ENCODE data around the gene TOM1L2. TPM values are rescaled to one million over a fixed set of nuclear protein-coding genes. Genes with fewer than 3 reads are reported as not detected.

TOM1L2 gene
- total RNA-seq, 1 experiment from 2014 or later: 3.1 TPM

DNA sequence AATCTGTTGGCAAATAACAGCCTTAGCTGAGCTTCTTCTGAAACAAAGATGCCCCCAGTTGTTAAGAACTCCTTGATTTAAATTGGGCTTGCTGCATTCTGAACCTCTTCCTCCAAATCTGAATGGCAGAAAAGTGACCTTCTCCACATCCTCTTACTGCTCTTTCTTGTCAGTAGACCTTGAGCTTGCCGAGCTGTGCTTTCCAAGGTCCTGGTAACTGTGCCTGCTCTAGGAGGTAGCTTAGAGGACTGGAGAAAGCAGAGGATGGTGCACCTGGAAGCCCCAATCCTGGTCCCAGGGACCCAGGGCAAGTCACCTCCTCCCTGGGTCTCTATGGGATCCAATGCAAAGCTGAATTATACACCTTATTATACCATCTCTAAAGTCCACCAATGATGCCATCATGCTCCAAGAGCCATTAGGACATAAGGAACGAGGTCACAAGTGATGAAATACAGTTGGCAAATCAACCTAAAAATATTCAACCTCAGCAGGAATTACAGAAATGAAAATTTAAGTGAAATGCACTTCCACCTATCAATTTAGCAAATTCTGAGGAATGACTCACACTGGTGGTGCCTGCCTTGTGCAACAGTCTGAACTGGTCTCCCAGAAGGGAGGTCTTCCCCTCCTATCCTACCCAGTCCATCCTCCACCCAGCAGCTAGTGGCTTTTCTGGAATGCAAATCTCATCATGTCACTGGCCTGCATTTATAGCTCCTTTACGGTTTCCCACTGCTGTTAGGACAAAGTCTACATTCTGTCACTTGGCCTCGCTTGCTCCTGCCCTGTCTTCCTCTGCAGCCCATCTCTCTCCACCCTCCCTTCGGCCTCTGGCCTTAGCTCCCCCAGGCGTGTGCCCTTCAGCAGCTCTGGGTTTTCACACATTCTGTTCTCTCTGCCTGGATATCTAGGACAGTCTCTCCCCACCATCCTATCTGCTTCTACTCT, 36.6 kb downstream of the TOM1L2 start:
- no peak overlapping the region for H3K4me3 ChIP-seq (ENCODE audit: insufficient read depth, low read depth, low read length)
- H3K27me3 ChIP-seq (ENCODE audit: control insufficient read depth, insufficient read depth, low read length): no peaks in the 10 kb centered on the region
- H3K36me3 ChIP-seq (replicated peaks; ENCODE audit: control insufficient read depth, insufficient read depth, low read length): no peaks in the 10 kb centered on the region
- DNase-seq: no peak

DNA sequence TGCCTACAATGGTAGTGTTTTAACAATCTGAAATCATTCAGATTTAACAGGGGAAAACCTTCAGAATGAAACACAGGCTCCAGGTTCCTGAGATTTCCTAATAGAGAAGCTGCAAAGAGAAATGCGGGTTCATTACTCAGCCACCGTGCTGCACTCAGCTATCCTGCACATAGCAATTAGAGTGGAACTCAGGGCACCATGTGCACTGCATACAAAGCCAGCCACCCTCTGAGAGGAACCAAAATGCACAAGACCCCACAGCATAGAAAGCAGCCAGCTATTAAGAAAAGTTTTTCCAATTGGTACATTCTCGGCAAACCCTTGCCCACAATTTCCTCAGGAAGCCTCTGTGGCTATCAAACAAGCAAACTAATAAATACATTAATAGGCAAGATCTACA, 37.4 kb downstream of the TOM1L2 start:
- Histone ChIP-seq H3K4me3 (ENCODE audit: insufficient read depth, low read depth, low read length) (no peak overlapping the region), H3K36me3 (replicated peaks; ENCODE audit: control insufficient read depth, insufficient read depth, low read length) (no peaks in the 10 kb centered on the region), H3K27me3 (ENCODE audit: control insufficient read depth, insufficient read depth, low read length) (no peaks in the 10 kb centered on the region)
- no peak for DNase-seq

DNA sequence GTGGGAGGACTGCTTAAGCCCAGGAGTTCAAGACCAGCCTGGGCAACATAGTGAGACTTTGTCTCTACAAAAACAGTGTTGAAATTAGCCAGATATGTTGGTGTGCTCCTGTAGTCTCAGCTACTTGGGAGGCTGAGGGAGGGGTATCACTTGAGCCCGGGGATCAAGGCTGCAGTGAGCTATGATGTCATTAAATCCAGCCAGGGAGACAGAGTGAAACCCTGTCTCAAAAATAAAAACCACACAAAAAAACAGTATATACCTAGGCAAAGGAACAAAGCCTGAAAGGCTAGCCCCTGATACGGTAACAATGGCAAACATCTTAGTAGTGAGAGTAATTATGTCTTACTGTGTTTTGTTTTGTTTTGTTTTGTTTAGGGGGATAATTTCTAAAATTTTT, 38.0 kb downstream of the TOM1L2 start:
- no peak overlapping the region for H3K4me3 ChIP-seq (ENCODE audit: insufficient read depth, low read depth, low read length)
- no peaks in the 10 kb centered on the region for H3K36me3 ChIP-seq (replicated peaks; ENCODE audit: control insufficient read depth, insufficient read depth, low read length)
- H3K27me3 ChIP-seq (ENCODE audit: control insufficient read depth, insufficient read depth, low read length): no peaks in the 10 kb centered on the region
- no peak for DNase-seq

DNA sequence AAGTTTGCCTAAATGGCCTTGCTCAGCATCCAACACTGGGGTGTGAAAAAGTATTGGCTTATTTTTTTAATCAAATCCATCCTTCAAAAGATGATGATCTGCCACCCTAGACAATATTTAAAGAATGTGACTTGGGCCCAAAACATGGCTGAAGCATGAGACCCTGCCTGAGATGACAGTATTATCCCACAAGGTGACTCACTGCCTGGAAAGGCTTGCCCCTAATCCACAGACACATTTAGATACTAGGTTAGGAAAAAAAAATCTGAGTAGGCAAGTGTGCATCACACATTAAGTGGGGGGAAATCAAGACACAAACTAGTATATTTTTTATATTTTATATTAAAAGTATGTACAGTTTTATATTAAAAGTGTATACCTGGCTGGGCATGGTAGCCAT, 38.4 kb downstream of the TOM1L2 start:
- Histone ChIP-seq H3K4me3 (ENCODE audit: insufficient read depth, low read depth, low read length) (no peak overlapping the region), H3K36me3 (replicated peaks; ENCODE audit: control insufficient read depth, insufficient read depth, low read length) (no peaks in the 10 kb centered on the region), H3K27me3 (ENCODE audit: control insufficient read depth, insufficient read depth, low read length) (no peaks in the 10 kb centered on the region)
- no peak for DNase-seq

DNA sequence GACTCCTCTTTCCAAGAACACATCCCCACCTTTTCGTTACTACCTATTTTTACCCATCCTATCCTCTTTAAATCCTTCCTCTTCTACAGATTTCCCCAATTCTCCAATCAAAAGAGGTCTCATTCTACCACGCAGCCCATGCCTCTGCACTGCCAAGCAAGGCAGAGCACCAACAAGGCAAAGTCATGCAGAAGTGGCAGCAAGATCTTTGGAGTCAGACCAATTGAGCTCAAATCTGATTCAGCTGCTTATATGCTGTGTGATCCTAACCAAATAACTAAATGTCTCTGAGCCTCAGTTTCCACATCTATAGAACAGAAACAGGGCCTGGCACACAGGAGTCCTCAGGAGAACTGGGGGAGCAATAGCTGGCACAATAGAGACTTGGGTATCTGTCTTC, 41.0 kb downstream of the TOM1L2 start:
- H3K4me3 ChIP-seq (ENCODE audit: insufficient read depth, low read depth, low read length): no peak overlapping the region
- no peaks in the 10 kb centered on the region for H3K27me3 ChIP-seq (ENCODE audit: control insufficient read depth, insufficient read depth, low read length)
- DNase-seq: no peak
- no peaks in the 10 kb centered on the region for H3K36me3 ChIP-seq (replicated peaks; ENCODE audit: control insufficient read depth, insufficient read depth, low read length)

DNA sequence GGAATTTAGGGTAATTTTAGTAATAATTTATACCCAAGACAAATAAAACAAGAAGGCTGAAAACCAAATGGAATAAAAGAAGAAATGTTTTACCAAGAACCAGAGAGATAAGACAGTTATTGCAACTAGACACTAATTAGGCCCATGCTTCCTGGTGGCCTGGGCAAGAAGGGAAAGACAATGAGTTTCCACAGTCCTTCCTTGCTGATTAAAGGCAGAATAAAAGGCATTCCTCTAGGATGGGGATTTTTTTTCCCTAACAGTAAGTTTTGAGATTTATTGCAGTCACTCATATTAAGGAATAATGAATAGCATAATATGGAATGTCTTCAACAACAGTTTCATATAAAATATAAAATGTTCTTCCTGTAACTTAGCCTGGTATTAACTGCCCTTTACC, 41.5 kb downstream of the TOM1L2 start:
- H3K36me3 ChIP-seq (replicated peaks; ENCODE audit: control insufficient read depth, insufficient read depth, low read length): no peaks in the 10 kb centered on the region
- H3K27me3 ChIP-seq (ENCODE audit: control insufficient read depth, insufficient read depth, low read length): no peaks in the 10 kb centered on the region
- no peak for DNase-seq
- no peak overlapping the region for H3K4me3 ChIP-seq (ENCODE audit: insufficient read depth, low read depth, low read length)

DNA sequence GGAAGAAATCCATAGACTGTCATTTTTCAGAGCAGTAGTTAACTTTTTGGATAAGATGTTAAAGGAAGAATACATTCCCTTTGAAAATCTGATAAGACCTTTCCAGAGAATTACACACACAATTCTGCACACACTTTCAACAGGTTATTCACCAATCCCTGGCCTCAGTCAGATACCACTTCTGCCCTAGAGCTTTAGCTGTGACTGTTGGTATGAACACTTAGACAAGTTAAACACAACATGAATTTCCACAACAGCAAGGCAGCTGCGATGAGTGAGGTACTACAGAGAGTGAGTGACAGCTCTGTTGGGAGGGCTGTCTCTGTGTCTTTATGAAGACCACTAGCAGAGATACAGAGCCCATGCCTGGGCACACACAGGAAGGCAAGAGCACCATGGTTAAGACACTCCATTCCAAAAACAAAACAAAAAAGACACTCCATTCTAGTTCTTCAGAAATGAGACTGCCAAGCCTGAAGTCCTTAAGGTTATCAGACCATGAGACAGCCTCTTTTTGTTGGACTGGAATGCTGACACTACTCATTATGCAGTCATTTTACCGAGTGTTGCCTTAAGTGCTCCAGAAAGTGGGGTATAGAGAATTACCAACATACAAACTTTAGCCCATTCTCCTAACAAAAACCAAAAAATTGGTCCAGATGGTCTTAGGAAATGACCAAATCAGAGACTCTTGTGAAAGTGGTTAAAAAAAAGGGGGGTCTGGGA, 42.4 kb downstream of the TOM1L2 start:
- no peak for DNase-seq
- Histone ChIP-seq H3K4me3 (ENCODE audit: insufficient read depth, low read depth, low read length) (no peak overlapping the region), H3K36me3 (replicated peaks; ENCODE audit: control insufficient read depth, insufficient read depth, low read length) (no peaks in the 10 kb centered on the region), H3K27me3 (ENCODE audit: control insufficient read depth, insufficient read depth, low read length) (no peaks in the 10 kb centered on the region)

DNA sequence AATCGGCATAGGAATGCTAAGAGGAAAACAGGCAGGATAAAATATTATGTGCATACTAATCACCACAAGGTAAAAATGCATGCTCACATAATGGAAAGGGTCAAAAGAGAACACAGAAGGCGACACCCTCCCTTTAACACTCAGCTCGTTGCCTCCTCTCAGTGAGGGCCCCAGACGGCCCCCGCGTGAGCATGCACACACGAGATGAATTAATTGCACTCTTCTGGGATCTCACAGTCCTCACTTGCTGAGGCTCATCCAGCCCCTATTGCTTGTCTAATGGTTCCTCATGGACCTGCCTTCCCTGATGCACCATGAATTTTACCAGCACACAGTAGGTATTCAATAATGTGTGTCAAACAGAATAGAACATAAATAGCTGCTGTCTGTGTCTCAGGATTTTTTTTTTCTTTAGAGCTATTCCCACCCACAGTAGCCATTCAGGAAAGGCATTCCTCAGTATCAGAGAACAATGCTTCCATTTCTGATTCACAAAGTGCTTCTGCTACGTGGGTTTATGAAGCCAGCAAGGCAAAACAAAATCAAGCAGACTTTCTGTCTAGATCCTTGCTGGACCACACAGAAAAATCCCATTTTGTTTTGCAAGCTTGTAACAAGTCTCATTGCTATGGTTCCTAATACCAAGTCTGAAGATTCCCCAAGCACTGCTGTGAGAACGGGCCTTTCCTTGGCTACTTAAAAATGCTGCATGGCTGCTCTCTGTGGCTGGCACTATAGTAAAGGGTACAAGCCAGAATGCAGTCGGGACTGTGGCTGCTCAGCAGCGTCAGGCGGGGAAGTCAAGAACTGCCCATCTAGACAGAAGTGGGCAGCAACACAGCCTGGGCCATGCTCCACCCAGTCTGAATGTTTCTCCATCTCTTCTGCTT, 43.6 kb downstream of the TOM1L2 start:
- no peak overlapping the region for H3K4me3 ChIP-seq (ENCODE audit: insufficient read depth, low read depth, low read length)
- no peaks in the 10 kb centered on the region for H3K36me3 ChIP-seq (replicated peaks; ENCODE audit: control insufficient read depth, insufficient read depth, low read length)
- no peaks in the 10 kb centered on the region for H3K27me3 ChIP-seq (ENCODE audit: control insufficient read depth, insufficient read depth, low read length)
- no peak for DNase-seq

DNA sequence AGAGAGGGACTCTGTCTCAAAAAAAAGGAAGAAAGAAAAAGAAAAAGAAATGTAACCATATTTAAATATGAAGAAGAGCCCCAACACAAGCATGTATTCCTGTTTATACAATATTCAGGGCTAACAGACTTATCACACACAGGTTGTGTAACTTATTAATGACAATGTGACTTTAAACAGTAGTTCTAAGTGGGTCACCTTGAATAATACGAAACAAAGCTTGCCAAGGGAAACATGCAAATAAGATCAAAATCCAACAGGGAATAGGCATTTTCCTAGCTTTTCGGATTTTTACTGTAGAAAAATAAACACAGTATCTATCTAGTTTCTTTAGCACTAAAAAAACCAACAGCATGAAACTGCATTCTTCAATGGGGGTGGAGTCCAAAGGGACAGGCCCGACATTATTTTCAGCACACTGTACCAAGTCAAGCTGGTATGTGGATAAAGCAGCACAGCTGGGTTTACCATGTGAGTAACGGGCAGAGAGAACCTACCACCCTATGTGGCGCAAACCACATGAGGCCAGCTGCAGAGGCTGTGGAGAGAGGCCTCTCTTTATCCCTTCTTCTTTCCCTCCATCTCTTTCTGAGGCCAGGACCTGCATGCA, 45.3 kb downstream of the TOM1L2 start:
- DNase-seq: no peak
- Histone ChIP-seq H3K36me3 (replicated peaks; ENCODE audit: control insufficient read depth, insufficient read depth, low read length) (no peaks in the 10 kb centered on the region), H3K4me3 (ENCODE audit: insufficient read depth, low read depth, low read length) (no peak overlapping the region), H3K27me3 (ENCODE audit: control insufficient read depth, insufficient read depth, low read length) (no peaks in the 10 kb centered on the region)

DNA sequence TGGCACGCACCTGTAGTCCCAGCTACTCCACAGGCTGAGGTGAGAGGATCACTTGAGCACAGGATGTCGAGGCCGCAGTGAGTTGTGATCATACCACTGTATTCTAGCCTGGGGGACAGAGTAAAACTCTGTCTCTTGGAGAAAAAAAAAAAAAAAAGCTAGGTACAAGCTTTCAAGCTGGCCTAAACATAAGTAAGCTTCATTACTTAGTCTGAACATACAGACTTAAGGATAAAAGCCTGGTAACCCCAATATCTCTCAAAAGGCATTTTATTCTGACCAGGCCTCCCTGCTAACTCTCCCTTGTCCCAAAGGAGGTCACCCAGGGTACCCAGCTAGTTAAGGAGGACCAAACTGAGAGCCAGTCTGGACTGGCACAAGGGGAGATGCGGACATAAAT, 46.2 kb downstream of the TOM1L2 start:
- Histone ChIP-seq H3K36me3 (replicated peaks; ENCODE audit: control insufficient read depth, insufficient read depth, low read length) (no peaks in the 10 kb centered on the region), H3K27me3 (ENCODE audit: control insufficient read depth, insufficient read depth, low read length) (no peaks in the 10 kb centered on the region), H3K4me3 (ENCODE audit: insufficient read depth, low read depth, low read length) (no peak overlapping the region)
- DNase-seq: no peak

DNA sequence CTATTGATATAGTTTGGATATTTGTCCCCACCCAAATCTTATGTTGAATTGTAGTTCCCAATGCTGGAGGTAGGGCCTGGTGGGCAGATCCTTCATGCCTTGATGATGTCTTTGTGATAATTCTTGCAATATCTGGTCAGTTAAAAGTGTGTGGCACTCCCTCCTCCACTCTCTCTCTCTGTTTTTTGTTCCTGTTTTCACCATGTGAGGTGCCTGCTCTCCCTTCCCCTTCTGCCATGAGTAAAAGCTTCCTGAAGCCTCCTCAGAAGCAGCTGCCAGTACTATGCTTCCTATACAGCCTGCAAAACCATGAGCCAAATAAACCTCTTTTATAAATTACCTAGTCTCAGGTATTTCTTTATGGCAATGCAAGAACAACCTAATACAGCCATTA, 47.3 kb downstream of the TOM1L2 start:
- Histone ChIP-seq H3K4me3 (ENCODE audit: insufficient read depth, low read depth, low read length) (no peak overlapping the region), H3K36me3 (replicated peaks; ENCODE audit: control insufficient read depth, insufficient read depth, low read length) (no peaks in the 10 kb centered on the region), H3K27me3 (ENCODE audit: control insufficient read depth, insufficient read depth, low read length) (no peaks in the 10 kb centered on the region)
- DNase-seq: no peak

DNA sequence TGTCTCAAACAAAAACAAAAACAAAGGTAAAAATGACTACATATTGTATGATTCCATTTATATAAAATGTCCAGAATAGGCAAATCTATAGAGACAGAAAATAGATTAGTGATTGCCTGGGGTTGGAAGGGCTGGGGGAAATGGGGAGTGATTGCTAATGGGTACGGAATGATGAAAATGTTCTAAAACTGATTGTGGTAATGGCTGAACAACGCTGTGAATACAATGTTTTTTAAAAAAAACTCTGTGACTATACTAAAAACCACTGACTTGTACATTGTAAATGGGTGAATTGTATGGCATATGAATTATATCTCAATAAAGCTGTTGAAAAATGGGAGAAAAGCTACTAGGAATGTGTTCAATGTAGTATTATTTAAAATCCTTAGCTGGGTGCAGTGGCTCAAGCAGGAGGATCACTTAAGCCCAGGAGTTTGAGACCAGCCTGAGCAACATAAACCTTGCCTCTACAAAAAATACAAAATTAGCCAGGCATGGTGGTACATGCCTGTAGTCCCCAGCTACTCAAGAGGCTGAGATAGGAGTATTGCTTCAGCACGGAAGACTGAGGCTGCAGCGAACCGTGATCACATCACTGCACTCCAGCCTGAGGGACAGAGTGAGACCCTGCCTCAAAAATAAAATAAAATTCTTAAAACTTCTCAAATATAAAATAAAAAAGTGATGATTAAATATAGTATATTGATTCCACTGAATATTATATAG, 47.9 kb downstream of the TOM1L2 start:
- no peaks in the 10 kb centered on the region for H3K36me3 ChIP-seq (replicated peaks; ENCODE audit: control insufficient read depth, insufficient read depth, low read length)
- DNase-seq: no peak
- no peaks in the 10 kb centered on the region for H3K27me3 ChIP-seq (ENCODE audit: control insufficient read depth, insufficient read depth, low read length)
- no peak overlapping the region for H3K4me3 ChIP-seq (ENCODE audit: insufficient read depth, low read depth, low read length)

DNA sequence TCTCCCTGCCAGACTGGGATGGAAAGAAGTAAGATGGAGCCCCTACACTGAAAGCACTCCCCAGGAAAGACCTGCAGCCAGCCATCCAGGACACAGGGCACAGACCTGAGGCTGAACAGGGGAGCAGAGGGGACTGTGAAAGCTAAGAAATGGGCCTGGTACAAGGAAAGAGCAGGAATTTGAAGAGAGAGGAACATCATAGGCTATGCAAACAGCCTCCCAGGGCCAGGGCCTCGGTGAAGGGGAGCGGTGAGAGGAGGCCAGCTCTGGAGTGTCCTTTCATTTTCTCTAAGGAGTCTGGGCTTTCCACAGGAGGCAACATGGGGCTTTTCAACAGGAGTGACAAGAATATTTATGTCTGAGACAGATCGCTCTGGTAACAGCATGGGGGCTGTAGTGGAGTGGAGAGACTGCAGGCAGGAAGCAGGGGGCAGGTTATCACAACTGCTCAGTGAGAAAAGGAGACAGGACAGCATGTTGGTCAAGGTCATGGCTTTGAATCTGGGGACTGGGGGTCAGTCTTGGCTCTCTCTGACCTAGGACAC, 50.1 kb downstream of the TOM1L2 start:
- H3K36me3 ChIP-seq (replicated peaks; ENCODE audit: control insufficient read depth, insufficient read depth, low read length): no peaks in the 10 kb centered on the region
- H3K27me3 ChIP-seq (ENCODE audit: control insufficient read depth, insufficient read depth, low read length): no peaks in the 10 kb centered on the region
- DNase-seq: no peak
- H3K4me3 ChIP-seq (ENCODE audit: insufficient read depth, low read depth, low read length): no peak overlapping the region

All from H7 (cell line).